ENCODE results near the gene OR2D3.

GRCh38 chr11:6876914-6877313 is 43.9 kb upstream of the OR2D3 start:
- TF ChIP-seq CTCF (IDR thresholded peaks at IDR 0.05; ENCODE audit: insufficient read depth, low read length, poor library complexity, severe bottlenecking): no peak
- TF ChIP-seq EZH2phosphoT487 (conservative IDR thresholded peaks at IDR 0.05; ENCODE audit: low read length): no peak

Data from SU-DHL-6 (cell line).